ENCODE results near the gene ANK3. TPM values are rescaled to one million over a fixed set of nuclear protein-coding genes. Genes with fewer than 3 reads are reported as not detected.

ANK3 gene
- total and polyA plus RNA-seq, 8 donors: 3.6 to 115 (median 31.1) TPM

DNA sequence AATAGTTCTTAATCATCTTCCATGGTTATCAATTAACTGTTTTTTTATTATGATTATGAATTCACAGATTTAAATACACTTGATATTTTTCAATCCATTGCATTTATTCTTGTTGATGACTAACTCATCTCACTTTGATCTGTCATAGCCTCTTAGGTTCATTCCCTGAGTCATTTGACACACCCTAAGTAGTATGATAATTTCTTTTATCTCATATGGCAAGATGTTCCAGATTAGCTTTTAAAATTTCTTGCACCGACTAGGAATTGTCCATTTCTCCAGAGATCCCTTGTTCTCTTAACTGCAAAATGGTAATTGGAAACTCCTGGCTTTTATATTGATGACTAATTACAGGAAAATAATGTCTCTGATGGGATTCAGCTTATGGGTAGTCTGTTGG is 395.7 kb downstream of the ANK3 start:
- no peak for TF ChIP-seq POLR2A (IDR thresholded peaks at IDR 0.05)
- TF ChIP-seq, protein P1, sequence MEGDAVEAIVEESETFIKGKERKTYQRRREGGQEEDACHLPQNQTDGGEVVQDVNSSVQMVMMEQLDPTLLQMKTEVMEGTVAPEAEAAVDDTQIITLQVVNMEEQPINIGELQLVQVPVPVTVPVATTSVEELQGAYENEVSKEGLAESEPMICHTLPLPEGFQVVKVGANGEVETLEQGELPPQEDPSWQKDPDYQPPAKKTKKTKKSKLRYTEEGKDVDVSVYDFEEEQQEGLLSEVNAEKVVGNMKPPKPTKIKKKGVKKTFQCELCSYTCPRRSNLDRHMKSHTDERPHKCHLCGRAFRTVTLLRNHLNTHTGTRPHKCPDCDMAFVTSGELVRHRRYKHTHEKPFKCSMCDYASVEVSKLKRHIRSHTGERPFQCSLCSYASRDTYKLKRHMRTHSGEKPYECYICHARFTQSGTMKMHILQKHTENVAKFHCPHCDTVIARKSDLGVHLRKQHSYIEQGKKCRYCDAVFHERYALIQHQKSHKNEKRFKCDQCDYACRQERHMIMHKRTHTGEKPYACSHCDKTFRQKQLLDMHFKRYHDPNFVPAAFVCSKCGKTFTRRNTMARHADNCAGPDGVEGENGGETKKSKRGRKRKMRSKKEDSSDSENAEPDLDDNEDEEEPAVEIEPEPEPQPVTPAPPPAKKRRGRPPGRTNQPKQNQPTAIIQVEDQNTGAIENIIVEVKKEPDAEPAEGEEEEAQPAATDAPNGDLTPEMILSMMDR (IDR thresholded peaks at IDR 0.05): no peak
- H3K27ac ChIP-seq: no peak overlapping the region
- H3K9me3 ChIP-seq: no peaks in the 10 kb centered on the region
- no peaks in the 10 kb centered on the region for H3K36me3 ChIP-seq
- no peaks in the 10 kb centered on the region for H3K27me3 ChIP-seq
- H3K4me1 ChIP-seq: peaks cover 0 to 15% (median 3%) of the 10 kb centered on the region in 4 donors
- intact Hi-C loops (cut with DNase I; ENCODE audit: low total_unique reads): no loop called here
- DNase-seq: no peak
- H3K4me3 ChIP-seq: no peak overlapping the region
- 69 to 88% (median 83%) methylated on average over 1 of the region's 1 CpG for WGBS, 5 donors

DNA sequence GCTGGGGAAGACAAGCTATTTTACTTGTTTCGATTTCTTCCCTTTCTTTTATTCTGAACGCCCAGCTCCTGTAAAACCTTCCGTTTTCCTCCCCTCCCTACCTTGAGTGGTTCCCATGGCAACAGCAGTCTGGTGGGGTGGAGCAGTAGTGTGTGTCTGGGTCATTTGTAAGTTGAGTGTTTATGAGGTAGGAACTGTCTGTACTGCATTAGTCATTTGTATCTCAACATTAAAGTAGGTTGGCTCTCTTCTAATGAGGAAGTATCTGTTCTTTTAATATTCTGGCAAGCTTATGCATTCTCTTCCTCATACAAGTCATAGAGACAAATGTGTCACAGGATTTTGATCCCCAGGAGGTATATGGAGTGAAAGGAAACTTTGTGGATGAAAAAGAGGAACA is 398.0 kb downstream of the ANK3 start:
- H3K9me3 ChIP-seq: no peaks in the 10 kb centered on the region
- peak overlapping the region in 2 of 5 donors; percentile 55 to 73 for H3K27ac ChIP-seq
- intact Hi-C loops (cut with DNase I; ENCODE audit: low total_unique reads): no loop called here
- H3K27me3 ChIP-seq: no peaks in the 10 kb centered on the region
- H3K4me3 ChIP-seq: no peak overlapping the region
- no peaks in the 10 kb centered on the region for H3K36me3 ChIP-seq
- peaks cover 0 to 15% (median 3%) of the 10 kb centered on the region in 4 donors for H3K4me1 ChIP-seq
- 4 to 15% (median 7%) methylated on average over 3 of the region's 3 CpGs for WGBS, 5 donors
- TF ChIP-seq POLR2AphosphoS5 (IDR thresholded peaks at IDR 0.05) (peak in 1 of 3 donors; percentile 53), EP300 (IDR thresholded peaks at IDR 0.05) (no peak), POLR2A (IDR thresholded peaks at IDR 0.05) (no peak)
- TF ChIP-seq, protein P1 (IDR thresholded peaks at IDR 0.05): no peak
- peak; percentile 41 to 87 for DNase-seq

DNA sequence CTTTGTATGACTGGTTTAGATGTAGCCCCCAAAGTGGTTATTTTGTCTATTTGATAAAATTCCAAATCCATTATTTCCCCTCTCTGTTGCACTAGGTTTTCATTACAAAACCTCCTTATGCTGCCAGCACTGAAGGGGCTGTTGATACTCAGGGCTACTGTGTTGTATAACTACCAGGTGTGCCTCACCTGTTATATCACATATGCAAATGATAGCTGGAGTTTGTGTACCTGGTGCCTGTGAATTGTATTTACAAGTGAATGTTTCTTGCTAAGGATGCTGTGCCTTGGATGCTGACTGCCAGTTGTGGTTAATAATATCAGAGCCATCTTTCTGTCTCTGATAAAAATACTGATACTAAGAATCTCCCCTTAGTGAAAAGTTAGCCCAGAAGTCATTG is 398.6 kb downstream of the ANK3 start:
- peak overlapping the region in 2 of 5 donors; percentile 55 to 73 for H3K27ac ChIP-seq
- DNase-seq: peak in 1 of 2 donors; percentile 40
- peaks cover 0 to 15% (median 3%) of the 10 kb centered on the region in 4 donors for H3K4me1 ChIP-seq
- no peak overlapping the region for H3K4me3 ChIP-seq
- H3K36me3 ChIP-seq: no peaks in the 10 kb centered on the region
- TF ChIP-seq, protein P1 (IDR thresholded peaks at IDR 0.05): no peak
- TF ChIP-seq EP300 (IDR thresholded peaks at IDR 0.05) (no peak), POLR2AphosphoS5 (IDR thresholded peaks at IDR 0.05) (no peak), POLR2A (IDR thresholded peaks at IDR 0.05) (no peak)
- intact Hi-C loops (cut with DNase I; ENCODE audit: low total_unique reads): no loop called here
- no peaks in the 10 kb centered on the region for H3K9me3 ChIP-seq
- H3K27me3 ChIP-seq: no peaks in the 10 kb centered on the region

DNA sequence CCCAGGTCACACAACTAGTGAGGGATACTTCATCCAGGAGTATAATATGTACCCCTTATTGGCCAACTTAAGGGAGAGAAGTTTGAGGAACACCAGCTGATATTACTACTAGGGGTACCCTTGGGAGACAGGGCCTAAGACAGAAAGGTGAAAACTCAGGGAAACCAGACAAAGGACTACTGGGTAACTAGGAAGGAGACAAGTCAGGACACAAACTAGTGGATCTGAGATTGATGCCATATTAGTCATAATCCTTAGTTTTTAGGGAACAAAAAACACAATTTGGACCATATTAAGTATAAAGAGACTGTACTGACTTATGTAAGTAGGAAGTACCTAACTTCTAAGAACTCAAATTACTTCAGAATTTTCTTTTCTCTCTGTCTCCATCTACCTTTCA is 404.0 kb downstream of the ANK3 start:
- TF ChIP-seq POLR2A (IDR thresholded peaks at IDR 0.05): no peak
- no peak for TF ChIP-seq EP300 (IDR thresholded peaks at IDR 0.05)
- TF ChIP-seq POLR2AphosphoS5 (IDR thresholded peaks at IDR 0.05): no peak
- TF ChIP-seq, protein P1 (IDR thresholded peaks at IDR 0.05): no peak
- DNase-seq: no peak
- intact Hi-C loops (cut with DNase I; ENCODE audit: low total_unique reads): no loop called here
- Histone ChIP-seq H3K36me3 (no peaks in the 10 kb centered on the region), H3K27me3 (no peaks in the 10 kb centered on the region), H3K4me3 (no peak overlapping the region), H3K9me3 (no peaks in the 10 kb centered on the region), H3K27ac (no peak overlapping the region), H3K4me1 (peaks cover 0 to 8% (median 0%) of the 10 kb centered on the region in 4 donors)
